ENCODE measurements around the gene HGF. TPM values are rescaled to one million over a fixed set of nuclear protein-coding genes. Genes with fewer than 3 reads are reported as not detected.
"Not testable (repeated sequence)": the region's sequence is repeated elsewhere in the genome, so short reads cannot be mapped to it uniquely, and the experiment has no call there.

Gene HGF
- total RNA-seq, result 0.05 and 0.14 TPM in 2 replicates
- long read RNA-seq, result 0 reads

DNA sequence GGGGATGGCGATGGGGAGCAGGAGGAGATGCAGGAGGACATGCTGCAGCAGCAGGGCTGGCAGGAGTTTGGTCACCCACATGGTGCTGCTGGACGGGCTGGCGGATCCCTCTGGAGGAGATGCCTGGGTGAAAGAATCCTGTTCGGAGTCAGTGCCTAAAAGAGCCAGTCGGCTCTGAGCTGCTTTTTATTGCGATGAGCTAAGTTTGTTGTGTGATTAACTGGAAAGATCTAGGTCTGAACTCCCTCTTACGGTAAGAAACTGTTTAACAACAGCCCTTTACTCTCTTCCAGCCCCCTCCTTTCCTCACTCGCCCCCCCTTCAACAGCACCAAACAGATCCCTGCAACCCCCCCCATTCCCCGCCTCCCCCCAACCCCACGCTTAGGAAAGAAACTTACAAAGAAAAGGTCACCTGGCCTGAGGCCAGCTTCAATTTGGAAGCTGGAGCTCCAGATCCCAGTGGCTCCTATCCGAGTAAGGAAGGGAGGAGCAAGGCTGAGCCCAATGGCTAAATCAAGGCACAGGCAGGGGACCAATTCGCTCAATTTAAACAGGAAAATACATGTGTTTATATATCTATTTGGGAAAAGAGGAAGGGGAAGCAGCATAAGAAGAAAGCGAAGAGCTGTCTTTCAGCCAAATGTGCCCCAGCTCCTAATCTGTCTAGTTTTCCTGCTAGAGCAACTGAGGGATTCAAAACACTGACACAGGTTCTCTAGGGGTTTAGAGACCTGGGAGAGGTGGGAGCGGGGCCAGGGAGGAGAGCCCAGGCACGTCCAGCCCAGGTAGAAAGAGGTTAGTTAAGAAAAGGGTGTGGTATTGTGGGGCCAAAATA lies at the start of gene HGF:
TSS of gene HGF (minus strand) at position 157 of the 837 bp plus-strand sequence. CDS start at position 81, 76 bp downstream.
- TF ChIP-seq, protein P1, sequence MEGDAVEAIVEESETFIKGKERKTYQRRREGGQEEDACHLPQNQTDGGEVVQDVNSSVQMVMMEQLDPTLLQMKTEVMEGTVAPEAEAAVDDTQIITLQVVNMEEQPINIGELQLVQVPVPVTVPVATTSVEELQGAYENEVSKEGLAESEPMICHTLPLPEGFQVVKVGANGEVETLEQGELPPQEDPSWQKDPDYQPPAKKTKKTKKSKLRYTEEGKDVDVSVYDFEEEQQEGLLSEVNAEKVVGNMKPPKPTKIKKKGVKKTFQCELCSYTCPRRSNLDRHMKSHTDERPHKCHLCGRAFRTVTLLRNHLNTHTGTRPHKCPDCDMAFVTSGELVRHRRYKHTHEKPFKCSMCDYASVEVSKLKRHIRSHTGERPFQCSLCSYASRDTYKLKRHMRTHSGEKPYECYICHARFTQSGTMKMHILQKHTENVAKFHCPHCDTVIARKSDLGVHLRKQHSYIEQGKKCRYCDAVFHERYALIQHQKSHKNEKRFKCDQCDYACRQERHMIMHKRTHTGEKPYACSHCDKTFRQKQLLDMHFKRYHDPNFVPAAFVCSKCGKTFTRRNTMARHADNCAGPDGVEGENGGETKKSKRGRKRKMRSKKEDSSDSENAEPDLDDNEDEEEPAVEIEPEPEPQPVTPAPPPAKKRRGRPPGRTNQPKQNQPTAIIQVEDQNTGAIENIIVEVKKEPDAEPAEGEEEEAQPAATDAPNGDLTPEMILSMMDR (conservative IDR thresholded peaks at IDR 0.05), result no peak
- Mint-ChIP-seq H3K4me1 (peaks cover 17% of the 10 kb centered on the region), H3K27me3 (ENCODE audit: low read depth) (no peaks in the 10 kb centered on the region), H3K27ac (ENCODE audit: unreplicated experiment) (peak within 1 kb of the TSS; percentile 86), H3K9me3 (no peaks in the 10 kb centered on the region), H3K36me3 (ENCODE audit: low read depth) (no peaks in the 10 kb centered on the region), H3K4me3 (no peak within 1 kb of the TSS)
- DNase-seq (ENCODE audit: low read depth, low spot score), result no peak

DNA sequence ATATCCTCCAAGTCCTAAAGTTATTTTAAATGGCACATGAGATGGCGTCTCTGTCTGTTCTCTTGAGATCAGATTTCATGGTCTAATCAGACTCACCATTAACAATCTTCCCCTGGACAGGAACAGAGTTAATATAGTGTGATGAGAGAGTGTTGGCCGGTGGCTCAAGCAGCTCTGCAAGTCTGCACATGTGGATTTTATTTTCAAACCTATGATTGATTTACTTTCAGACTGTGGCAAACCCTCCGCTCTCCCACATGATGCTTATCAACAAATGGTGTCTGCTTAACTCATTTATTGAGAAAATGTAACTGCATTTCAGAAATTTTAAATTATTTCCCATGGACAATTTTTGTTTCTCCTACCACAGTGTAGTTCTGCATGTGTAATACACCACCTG lies 46.5 kb upstream of the HGF start:
- H3K27me3 Mint-ChIP-seq (ENCODE audit: low read depth), result no peaks in the 10 kb centered on the region
- no peak for DNase-seq (ENCODE audit: low read depth, low spot score)
- no peak overlapping the region for H3K4me3 Mint-ChIP-seq
- TF ChIP-seq, protein P1 (conservative IDR thresholded peaks at IDR 0.05), result no peak
- no peak overlapping the region for H3K27ac Mint-ChIP-seq (ENCODE audit: unreplicated experiment)
- H3K4me1 Mint-ChIP-seq, result no peaks in the 10 kb centered on the region
- H3K9me3 Mint-ChIP-seq, result no peaks in the 10 kb centered on the region
- no peaks in the 10 kb centered on the region for H3K36me3 Mint-ChIP-seq (ENCODE audit: low read depth)

DNA sequence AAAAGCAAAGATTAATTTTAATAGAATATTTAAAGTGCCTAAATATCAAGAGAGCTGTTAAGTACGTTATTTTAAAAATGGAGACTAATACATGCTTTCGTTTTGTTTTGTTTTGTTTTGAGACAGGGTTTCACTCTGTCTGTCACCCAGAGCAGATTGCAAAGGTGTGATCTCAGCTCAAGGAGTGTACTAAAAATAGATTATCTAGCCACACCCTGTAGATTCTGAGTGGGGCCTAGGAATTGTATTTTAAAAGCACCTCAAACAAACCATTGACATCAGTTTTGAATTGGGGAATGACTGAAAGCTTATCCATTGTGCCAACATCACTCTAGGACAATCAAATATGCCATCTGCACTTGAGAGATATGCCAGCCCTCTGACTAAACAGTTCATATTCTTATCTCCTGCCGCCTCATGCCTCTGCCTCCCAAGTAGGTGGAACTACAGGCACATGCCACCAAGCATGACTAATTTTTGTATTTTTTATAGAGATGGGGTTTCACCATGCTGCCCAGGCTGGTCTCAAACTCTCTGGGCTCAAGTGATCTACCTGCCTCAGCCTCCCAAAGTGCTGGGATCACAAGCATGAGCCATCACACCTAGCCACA lies 43.1 kb upstream of the HGF start:
- H3K36me3 Mint-ChIP-seq (ENCODE audit: low read depth); H3K9me3 Mint-ChIP-seq; H3K4me1 Mint-ChIP-seq; H3K27ac Mint-ChIP-seq (ENCODE audit: unreplicated experiment); DNase-seq (ENCODE audit: low read depth, low spot score); H3K4me3 Mint-ChIP-seq; H3K27me3 Mint-ChIP-seq (ENCODE audit: low read depth): not testable (repeated sequence)

DNA sequence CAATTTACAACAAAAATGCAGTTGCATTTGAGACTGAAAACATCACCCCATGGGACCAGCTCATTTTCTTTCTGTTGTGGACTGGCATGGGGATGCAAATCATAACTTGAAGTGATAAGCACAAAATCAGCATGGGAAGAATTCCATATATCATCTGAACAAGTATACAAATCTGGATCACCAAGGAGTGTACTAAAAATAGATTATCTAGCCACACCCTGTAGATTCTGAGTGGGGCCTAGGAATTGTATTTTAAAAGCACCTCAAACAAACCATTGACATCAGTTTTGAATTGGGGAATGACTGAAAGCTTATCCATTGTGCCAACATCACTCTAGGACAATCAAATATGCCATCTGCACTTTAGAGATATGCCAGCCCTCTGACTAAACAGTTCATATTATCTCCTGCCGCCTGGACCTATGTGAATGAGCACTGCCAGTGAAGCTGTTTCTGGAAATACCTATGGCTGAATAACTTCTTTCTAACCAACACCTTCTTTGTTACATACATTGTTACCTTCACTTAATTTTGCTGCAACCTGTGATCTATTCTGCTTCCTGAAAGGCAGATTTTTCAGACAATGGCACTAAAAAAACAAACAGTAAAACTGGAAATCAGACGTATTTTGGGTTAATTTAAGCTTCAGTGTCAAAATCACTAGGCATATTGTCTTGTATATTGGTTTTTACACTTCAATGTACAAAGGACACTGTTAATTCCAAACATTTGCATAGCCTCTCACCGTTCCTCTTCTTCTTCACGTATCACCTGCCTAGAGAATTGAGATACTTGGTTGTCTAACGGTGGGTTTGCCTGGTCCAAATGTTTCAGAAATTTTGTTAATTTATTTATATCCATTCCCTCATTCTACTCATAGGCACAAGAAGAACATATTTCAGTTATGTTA lies 42.4 kb upstream of the HGF start:
- Mint-ChIP-seq H3K27ac (ENCODE audit: unreplicated experiment) (no peak overlapping the region), H3K9me3 (no peaks in the 10 kb centered on the region), H3K4me1 (no peaks in the 10 kb centered on the region), H3K4me3 (no peak overlapping the region), H3K27me3 (ENCODE audit: low read depth) (no peaks in the 10 kb centered on the region), H3K36me3 (ENCODE audit: low read depth) (no peaks in the 10 kb centered on the region)
- TF ChIP-seq, protein P1 (conservative IDR thresholded peaks at IDR 0.05), result no peak
- DNase-seq (ENCODE audit: low read depth, low spot score), result no peak

DNA sequence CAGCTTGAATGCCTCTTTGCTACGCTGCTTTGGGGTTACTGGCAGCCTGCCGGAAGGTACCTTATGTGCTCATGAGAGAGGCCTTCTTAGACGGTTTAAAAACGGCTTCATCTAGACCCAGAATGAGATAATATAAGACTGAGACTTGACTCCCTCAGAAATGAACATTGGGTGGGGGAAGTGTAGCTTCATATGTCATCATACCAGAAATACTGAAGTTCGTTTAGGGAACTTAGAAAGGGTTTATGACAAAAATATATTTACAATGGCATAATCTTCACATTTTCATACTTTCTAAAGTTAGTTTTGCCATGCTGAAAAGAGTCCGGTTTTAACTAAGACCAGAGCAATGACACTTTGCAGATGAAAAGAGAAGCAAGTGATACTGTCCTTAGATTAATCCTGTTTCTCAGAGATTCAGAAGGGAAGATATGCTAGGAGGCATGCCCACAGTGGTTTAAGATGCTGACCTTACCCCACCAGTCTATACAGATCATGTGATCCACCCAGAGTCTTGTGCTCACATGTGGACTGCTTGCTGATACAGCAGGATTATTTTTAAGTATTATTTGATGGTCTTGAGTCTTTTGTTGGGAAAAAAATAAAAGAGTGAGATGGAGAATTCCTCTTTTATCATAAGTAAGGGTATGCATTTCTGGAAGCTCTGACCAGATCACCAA lies 40.8 kb upstream of the HGF start:
- TF ChIP-seq, protein P1 (conservative IDR thresholded peaks at IDR 0.05), result no peak
- Mint-ChIP-seq H3K4me1 (peaks cover 9% of the 10 kb centered on the region), H3K27ac (ENCODE audit: unreplicated experiment) (no peak overlapping the region), H3K36me3 (ENCODE audit: low read depth) (no peaks in the 10 kb centered on the region), H3K4me3 (no peak overlapping the region), H3K27me3 (ENCODE audit: low read depth) (no peaks in the 10 kb centered on the region), H3K9me3 (no peaks in the 10 kb centered on the region)
- DNase-seq (ENCODE audit: low read depth, low spot score), result no peak

DNA sequence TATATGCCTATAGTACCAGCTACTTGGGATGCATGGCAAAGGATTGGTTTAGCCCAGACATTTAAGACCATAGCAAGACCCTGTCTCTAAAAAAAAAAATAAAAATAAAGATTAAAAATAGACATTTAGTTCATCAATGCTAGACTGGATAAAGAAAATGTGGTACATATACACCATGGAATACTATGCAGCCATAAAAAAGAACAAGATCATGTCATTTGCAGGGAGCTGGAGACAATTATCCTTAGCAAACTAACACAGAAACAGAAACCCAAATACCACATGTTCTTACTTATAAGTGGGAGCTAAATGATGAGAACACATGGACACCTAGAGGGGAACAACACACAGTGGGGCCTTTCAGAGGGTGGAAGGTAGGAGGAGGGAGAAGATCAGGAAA lies 38.5 kb upstream of the HGF start:
- not testable (repeated sequence) for H3K36me3 Mint-ChIP-seq (ENCODE audit: low read depth); H3K4me3 Mint-ChIP-seq

More for the DNA sequence above, 38.5 kb upstream of the HGF start:
- H3K27me3 Mint-ChIP-seq (ENCODE audit: low read depth); H3K27ac Mint-ChIP-seq (ENCODE audit: unreplicated experiment); H3K9me3 Mint-ChIP-seq; DNase-seq (ENCODE audit: low read depth, low spot score): not testable (repeated sequence)
- H3K4me1 Mint-ChIP-seq, result peaks cover 13% of the 10 kb centered on the region

All from neural crest cell (in vitro differentiated cells).